Testis (tissue), 3 donors: ENCODE data around the gene RHEB. TPM values are rescaled to one million over a fixed set of nuclear protein-coding genes. Genes with fewer than 3 reads are reported as not detected.
A peak's percentile ranks its signal among the peaks of the same experiment; 100 is the strongest.

Experiments
- DNase-seq: peaks from one replicate; pipeline ENCODE4 v3.0.0-alpha.2; 2019
- H3K27ac ChIP-seq, 2 donors: fragments of 200-600 bp; sonication (generic); one replicate each; pipeline ENCODE4 v1.5.1; 2019
- H3K27me3 ChIP-seq: fragments of 200-600 bp; sonication (generic); one replicate; pipeline ENCODE4 v1.5.1; 2019
- H3K36me3 ChIP-seq: fragments of 200-600 bp; sonication (generic); one replicate; pipeline ENCODE4 v1.5.1; 2017; ENCODE audit warnings: low read depth; ENCODE audit errors: missing control alignments
- H3K4me1 ChIP-seq: fragments of 200-600 bp; sonication (generic); one replicate; pipeline ENCODE4 v1.5.1; 2019
- H3K4me3 ChIP-seq, 2 donors: fragments of 200-600 bp; sonication (generic); one replicate each; pipeline ENCODE4 v1.5.1; 2017 to 2019
- H3K9me3 ChIP-seq: fragments of 200-600 bp; sonication (generic); one replicate; pipeline ENCODE4 v1.5.1; 2017
- POLR2A ChIP-seq: fragments of 450-650 bp; IDR thresholded peaks from one replicate; pipeline ENCODE4 v1.6.1; 2017; ENCODE audit warnings: antibody characterized with exemption, mild to moderate bottlenecking, moderate library complexity
- WGBS, 2 donors: methylation state at CpG; one replicate each; pipeline ENCODE4 v1.1.5; 2018; 5-methylcytosine and 5-hydroxymethylcytosine counted together
- intact Hi-C: fragments of 100-400 bp; cut with DNase I; formaldehyde crosslinking; loops from one replicate; pipeline ENCODE4 v1.15.1; 2023; ENCODE audit warnings: low total_unique reads
- polyA plus RNA-seq: library from polyadenylated mRNA; stranded (reverse); fragments of 350-450 nt; fragmentation: Illumina TruSeq; extraction: RNeasy Lipid Tissue Mini Kit (QIAGEN cat#74804); gene quantifications from one replicate; pipeline ENCODE4 v1.2.3, GENCODE V29; 2014; ENCODE audit warnings: low read depth, low replicate concordance; ENCODE audit not compliant: insufficient read depth
- total RNA-seq, 2 donors: library from RNA; depleted of rRNA; stranded (reverse); fragments of >200 nt; gene quantifications; one replicate each; pipeline ENCODE4 v1.2.3, GENCODE V29; 2016
- TF ChIP-seq, protein P1 (sequence below), 3 experiments: fragments of 450-650 bp in 2 of 3; fragments of 200-600 bp in 1 of 3; sonication (generic) in 1 of 3; IDR thresholded peaks; one replicate each; pipeline ENCODE4 v1.5.1; 2016 to 2019; ENCODE audit warnings: antibody characterized with exemption in 3 of 3, mild to moderate bottlenecking in 2 of 3, moderate library complexity in 1 of 3

The RHEB gene
- total and polyA plus RNA-seq, 3 donors from 2014 or later: 59.4 to 88.1 (median 74.6) TPM

DNA sequence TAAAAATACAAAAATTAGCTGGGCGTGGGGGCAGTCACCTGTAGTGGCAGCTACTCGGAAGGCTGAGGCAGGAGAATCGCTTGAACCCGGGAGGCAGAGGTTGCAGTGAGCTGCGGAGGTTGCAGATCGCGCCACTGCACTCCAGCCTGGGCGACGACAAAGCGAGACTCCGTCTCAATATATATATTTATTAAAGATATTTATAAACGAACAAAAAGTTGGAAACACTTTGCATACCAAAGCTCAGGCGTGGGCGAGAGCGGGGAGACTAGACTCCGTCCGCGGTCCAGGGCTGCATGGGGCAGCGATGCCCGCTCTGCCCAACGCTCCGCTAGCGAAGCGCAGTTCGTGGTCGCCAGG, 71.8 kb downstream of the RHEB start:
- 42 to 57% methylated on average over 14 to 26 of the region's 26 CpGs for whole genome bisulfite sequencing, 2 donors
- no peak overlapping the region for H3K27ac ChIP-seq
- DNase-seq: no peak
- TF ChIP-seq POLR2A: no peak
- TF ChIP-seq, protein P1, sequence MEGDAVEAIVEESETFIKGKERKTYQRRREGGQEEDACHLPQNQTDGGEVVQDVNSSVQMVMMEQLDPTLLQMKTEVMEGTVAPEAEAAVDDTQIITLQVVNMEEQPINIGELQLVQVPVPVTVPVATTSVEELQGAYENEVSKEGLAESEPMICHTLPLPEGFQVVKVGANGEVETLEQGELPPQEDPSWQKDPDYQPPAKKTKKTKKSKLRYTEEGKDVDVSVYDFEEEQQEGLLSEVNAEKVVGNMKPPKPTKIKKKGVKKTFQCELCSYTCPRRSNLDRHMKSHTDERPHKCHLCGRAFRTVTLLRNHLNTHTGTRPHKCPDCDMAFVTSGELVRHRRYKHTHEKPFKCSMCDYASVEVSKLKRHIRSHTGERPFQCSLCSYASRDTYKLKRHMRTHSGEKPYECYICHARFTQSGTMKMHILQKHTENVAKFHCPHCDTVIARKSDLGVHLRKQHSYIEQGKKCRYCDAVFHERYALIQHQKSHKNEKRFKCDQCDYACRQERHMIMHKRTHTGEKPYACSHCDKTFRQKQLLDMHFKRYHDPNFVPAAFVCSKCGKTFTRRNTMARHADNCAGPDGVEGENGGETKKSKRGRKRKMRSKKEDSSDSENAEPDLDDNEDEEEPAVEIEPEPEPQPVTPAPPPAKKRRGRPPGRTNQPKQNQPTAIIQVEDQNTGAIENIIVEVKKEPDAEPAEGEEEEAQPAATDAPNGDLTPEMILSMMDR (IDR thresholded peaks at IDR 0.05): no peak
- no peaks in the 10 kb centered on the region for H3K27me3 ChIP-seq
- peak overlapping the region; percentile 45 to 49 for H3K4me3 ChIP-seq
- H3K9me3 ChIP-seq: no peaks in the 10 kb centered on the region
- H3K36me3 ChIP-seq: no peaks in the 10 kb centered on the region
- intact Hi-C loops: no loop called here
- H3K4me1 ChIP-seq: no peaks in the 10 kb centered on the region

DNA sequence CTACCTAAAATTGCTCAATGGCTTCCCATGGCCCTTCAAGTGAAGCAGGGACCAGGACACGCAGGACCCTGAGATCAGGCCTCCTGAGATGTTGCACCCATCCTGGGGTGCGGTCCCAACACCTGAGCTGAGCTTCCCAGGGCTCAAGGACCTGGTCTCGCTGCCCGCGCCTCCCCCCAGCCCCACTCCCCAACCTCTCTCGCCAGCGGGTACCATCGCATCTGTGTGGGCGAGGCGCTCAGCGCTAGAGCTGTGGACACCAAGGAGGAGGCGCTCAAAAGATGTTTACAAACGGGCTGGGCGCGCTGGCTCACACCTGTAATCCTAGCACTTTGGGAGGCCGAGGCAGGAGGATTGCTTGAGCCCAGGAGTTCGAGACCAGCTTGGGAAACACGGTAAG, 72.4 kb downstream of the RHEB start:
- Histone ChIP-seq H3K4me3 (no peak overlapping the region), H3K27me3 (no peaks in the 10 kb centered on the region), H3K4me1 (no peaks in the 10 kb centered on the region), H3K9me3 (no peaks in the 10 kb centered on the region), H3K36me3 (no peaks in the 10 kb centered on the region), H3K27ac (no peak overlapping the region)
- intact Hi-C loops: no loop called here
- WGBS, 2 donors: 72 to 95% methylated on average over 17 to 18 of the region's 18 CpGs
- TF ChIP-seq POLR2A: no peak
- TF ChIP-seq, protein P1 (IDR thresholded peaks at IDR 0.05): no peak
- DNase-seq: no peak

DNA sequence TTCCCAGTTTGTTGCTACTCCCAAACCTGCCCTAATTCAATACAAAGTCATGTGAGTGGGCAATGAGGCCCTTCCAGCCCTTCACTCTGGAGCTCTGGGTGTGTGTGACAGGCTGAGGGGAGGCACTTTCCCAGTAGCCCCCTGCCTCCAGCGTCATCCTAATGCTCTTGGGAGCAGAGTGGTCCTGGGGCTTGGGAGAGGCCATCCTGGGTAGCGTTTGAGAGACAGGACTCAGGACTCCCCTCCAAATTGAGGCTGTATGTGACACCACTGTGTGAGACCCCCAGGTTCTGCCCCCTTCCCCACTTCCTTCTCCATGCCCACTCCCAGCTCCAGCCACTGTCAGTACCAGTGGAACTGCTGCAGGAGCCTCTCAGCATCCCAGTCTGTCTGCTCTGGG, 73.3 kb downstream of the RHEB start:
- H3K4me3 ChIP-seq: no peak overlapping the region
- H3K27me3 ChIP-seq: no peaks in the 10 kb centered on the region
- no peaks in the 10 kb centered on the region for H3K36me3 ChIP-seq
- H3K9me3 ChIP-seq: no peaks in the 10 kb centered on the region
- WGBS, 2 donors: 83 to 90% methylated on average over 2 of the region's 2 CpGs
- no peak overlapping the region for H3K27ac ChIP-seq
- no peak for TF ChIP-seq POLR2A
- TF ChIP-seq, protein P1 (IDR thresholded peaks at IDR 0.05): no peak
- intact Hi-C loops: no loop called here
- no peaks in the 10 kb centered on the region for H3K4me1 ChIP-seq
- DNase-seq: no peak

DNA sequence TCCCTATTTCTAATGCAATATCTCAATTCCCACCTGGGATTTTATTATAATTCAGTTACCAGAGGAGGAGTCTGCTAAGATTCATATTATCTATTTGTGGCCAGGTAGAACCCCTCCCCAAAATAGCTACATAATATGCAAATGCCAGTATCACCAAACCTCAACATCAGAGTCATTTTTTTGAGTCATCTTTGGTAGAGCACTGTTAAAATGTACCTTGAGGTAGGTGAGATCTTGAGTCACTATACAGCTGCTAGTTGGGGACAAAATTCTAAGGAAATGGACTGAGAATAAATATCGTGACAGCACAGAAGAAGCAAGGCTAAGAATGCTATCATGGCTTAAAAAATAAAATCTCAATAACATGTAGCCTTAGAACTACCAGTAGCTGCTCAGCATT, 75.1 kb downstream of the RHEB start:
- WGBS, 2 donors: 85 to 93% methylated on average over 1 of the region's 1 CpG

More for the DNA sequence above, 75.1 kb downstream of the RHEB start:
- intact Hi-C loops: no loop called here
- TF ChIP-seq, protein P1 (IDR thresholded peaks at IDR 0.05): no peak
- TF ChIP-seq POLR2A: no peak
- no peak for DNase-seq
- H3K9me3 ChIP-seq: no peaks in the 10 kb centered on the region
- peaks cover 11% of the 10 kb centered on the region for H3K4me1 ChIP-seq
- no peaks in the 10 kb centered on the region for H3K36me3 ChIP-seq
- no peak overlapping the region for H3K4me3 ChIP-seq
- no peak overlapping the region for H3K27ac ChIP-seq
- H3K27me3 ChIP-seq: no peaks in the 10 kb centered on the region
